H1 (cell line): ENCODE data around the gene SRSF1. TPM values are rescaled to one million over a fixed set of nuclear protein-coding genes. Genes with fewer than 3 reads are reported as not detected.

Experiments used
- CTCF ChIA-PET: fragments of 300-600 bp; sonication (Branson Sonifier 250); formaldehyde crosslinking; loops from one replicate; lab custom pipeline; 2021; ENCODE audit not compliant: partially characterized antibody; lab: Charles Lee
- POLR2A ChIA-PET: fragments of 300-600 bp; sonication (Branson Sonifier 250); formaldehyde crosslinking; loops from one replicate; lab custom pipeline; 2021; ENCODE audit warnings: inconsistent platforms; ENCODE audit not compliant: partially characterized antibody; lab: Charles Lee
- DNase-seq, 2 experiments: peaks; one replicate each; pipeline versions ENCODE4 v3.0.0 to v3.0.0-alpha.2; 2010 to 2022; ENCODE audit warnings: low spot score in 2 of 2, low read depth in 1 of 2, mixed read lengths in 1 of 2
- FAIRE-seq: peaks from 2 replicates; lab custom pipeline; 2011; peaks lifted over from hg19 to GRCh38; lab: Jason Lieb, UNC
- H2AFZ ChIP-seq: 2 replicates; pipeline ENCODE4 v1.8.1; 2012; ENCODE audit warnings: low read length, inconsistent platforms
- H2AK5ac ChIP-seq: 2 replicates; pipeline ENCODE4 v1.6.1; 2013; ENCODE audit warnings: low read depth, low read length
- H2BK120ac ChIP-seq: replicated peaks from 2 replicates; pipeline ENCODE3; 2013; ENCODE audit warnings: low read depth, low read length, inconsistent platforms
- H2BK12ac ChIP-seq: 2 replicates; pipeline ENCODE4 v1.6.1; 2013; ENCODE audit warnings: low read depth, low read length
- H2BK15ac ChIP-seq: 2 replicates; pipeline ENCODE4 v1.6.1; 2013; ENCODE audit warnings: low read length
- H2BK20ac ChIP-seq: 2 replicates; pipeline ENCODE4 v1.6.1; 2013; ENCODE audit warnings: low read length
- H2BK5ac ChIP-seq: 2 replicates; pipeline ENCODE4 v1.6.1; 2013; ENCODE audit warnings: low read depth, low read length
- H3K14ac ChIP-seq: 2 replicates; pipeline ENCODE4 v1.6.1; 2013; ENCODE audit warnings: inconsistent platforms; ENCODE audit not compliant: insufficient read length
- H3K18ac ChIP-seq: 2 replicates; pipeline ENCODE4 v1.6.1; 2013; ENCODE audit warnings: low read length; ENCODE audit errors: extremely low read depth
- H3K23ac ChIP-seq: 2 replicates; pipeline ENCODE4 v1.6.1; 2013; ENCODE audit warnings: inconsistent platforms; ENCODE audit not compliant: insufficient read length
- H3K23me2 ChIP-seq: 2 replicates; pipeline ENCODE4 v1.6.1; 2013; ENCODE audit warnings: low read depth, low read length
- H3K27ac ChIP-seq: 2 replicates; pipeline ENCODE4 v1.6.1; 2011; ENCODE audit warnings: low read depth, low read length, inconsistent platforms
- H3K27me3 ChIP-seq, 4 experiments: replicated peaks in 1 of 4; 1 replicate in 1 of 4; 2 replicates in 3 of 4; pipeline versions ENCODE4 v1.6.1 to v1.8.1; 2011 to 2013; ENCODE audit warnings: low read length in 3 of 4, mild to moderate bottlenecking in 3 of 4, inconsistent platforms in 2 of 4, mixed read lengths in 2 of 4, moderate library complexity in 1 of 4; ENCODE audit not compliant: control insufficient read depth in 3 of 4, insufficient read depth in 3 of 4; ENCODE audit errors: extremely low read depth in 1 of 4
- H3K36me3 ChIP-seq, 4 experiments: 2 replicates each; pipeline versions ENCODE4 v1.6.1 to v1.8.1; 2011 to 2013; ENCODE audit warnings: mild to moderate bottlenecking in 4 of 4, low read length in 3 of 4, moderate library complexity in 2 of 4, control low read depth in 1 of 4, inconsistent platforms in 1 of 4; ENCODE audit not compliant: insufficient read depth in 4 of 4, control insufficient read depth in 2 of 4
- H3K4ac ChIP-seq: replicated peaks from 2 replicates; pipeline ENCODE3; 2013; ENCODE audit warnings: low read length, low read depth, mixed read lengths, inconsistent platforms; ENCODE audit not compliant: insufficient read length
- H3K4me1 ChIP-seq, 4 experiments: replicated peaks in 1 of 4; 1 replicate in 1 of 4; 2 replicates in 3 of 4; pipeline versions ENCODE4 v1.6.1 to v1.8.1; 2011 to 2013; ENCODE audit warnings: low read length in 3 of 4, inconsistent platforms in 2 of 4, mixed read lengths in 1 of 4; ENCODE audit not compliant: insufficient read depth in 4 of 4, control insufficient read depth in 3 of 4
- H3K4me2 ChIP-seq, 2 experiments: 2 replicates each; pipeline versions ENCODE4 v1.6.1 to v1.8.1; 2011 to 2013; ENCODE audit warnings: low read depth in 2 of 2, low read length in 2 of 2, control low read depth in 1 of 2, inconsistent platforms in 1 of 2, mild to moderate bottlenecking in 1 of 2; ENCODE audit not compliant: insufficient read depth in 1 of 2
- H3K4me3 ChIP-seq, 4 experiments: fragments of 200-600, 300-600 bp in 1 of 4; sonication (generic), shearing (Covaris generic), sonication (Bioruptor Twin) in 1 of 4; 2 replicates each; pipeline versions ENCODE4 v1.5.1 to v1.8.1; 2011 to 2016; ENCODE audit warnings: low read length in 4 of 4, low read depth in 3 of 4, control low read depth in 2 of 4, inconsistent platforms in 2 of 4, mild to moderate bottlenecking in 2 of 4, mixed read lengths in 1 of 4, moderate library complexity in 1 of 4; ENCODE audit not compliant: insufficient read depth in 2 of 4; ENCODE audit errors: extremely low read depth in 1 of 4
- H3K56ac ChIP-seq: replicated peaks from 2 replicates; pipeline ENCODE3; 2013; ENCODE audit warnings: low read depth, mild to moderate bottlenecking, mixed read lengths, low read length, inconsistent platforms; ENCODE audit not compliant: insufficient read length
- H3K79me1 ChIP-seq: 2 replicates; pipeline ENCODE4 v1.6.1; 2013; ENCODE audit warnings: low read depth, low read length, control low read depth
- H3K79me2 ChIP-seq, 2 experiments: 2 replicates each; pipeline versions ENCODE4 v1.6.1 to v1.8.1; 2012 to 2013; ENCODE audit warnings: low read length in 2 of 2, mild to moderate bottlenecking in 2 of 2, inconsistent platforms in 1 of 2; ENCODE audit not compliant: insufficient read depth in 2 of 2, control insufficient read depth in 1 of 2
- H3K9ac ChIP-seq, 4 experiments: replicated peaks in 1 of 4; 1 replicate in 1 of 4; 2 replicates in 3 of 4; pipeline versions ENCODE4 v1.6.1 to v1.8.1; 2011 to 2013; ENCODE audit warnings: low read depth in 3 of 4, low read length in 3 of 4, control low read depth in 2 of 4, mild to moderate bottlenecking in 2 of 4, moderate library complexity in 2 of 4, inconsistent platforms in 1 of 4; ENCODE audit errors: extremely low read depth in 1 of 4
- H3K9me3 ChIP-seq, 2 experiments: 2 replicates each; pipeline versions ENCODE4 v1.6.1 to v1.8.1; 2012 to 2013; ENCODE audit warnings: mild to moderate bottlenecking in 2 of 2, moderate library complexity in 2 of 2, control low read depth in 1 of 2, inconsistent platforms in 1 of 2, low read depth in 1 of 2, low read length in 1 of 2, mixed read lengths in 1 of 2; ENCODE audit not compliant: insufficient read depth in 2 of 2
- H4K20me1 ChIP-seq, 2 experiments: replicated peaks in 1 of 2; 2 replicates each; pipeline versions ENCODE3 to v1.8.1; 2011 to 2013; ENCODE audit warnings: inconsistent platforms in 2 of 2, low read length in 2 of 2, mild to moderate bottlenecking in 1 of 2; ENCODE audit not compliant: insufficient read depth in 2 of 2, control insufficient read depth in 1 of 2
- H4K5ac ChIP-seq: 2 replicates; pipeline ENCODE4 v1.6.1; 2013; ENCODE audit warnings: low read length, low read depth, mixed read lengths, inconsistent platforms; ENCODE audit not compliant: insufficient read length
- H4K8ac ChIP-seq: 2 replicates; pipeline ENCODE4 v1.8.0; 2013; ENCODE audit warnings: mild to moderate bottlenecking, moderate library complexity, low read length, inconsistent platforms; ENCODE audit not compliant: insufficient read depth; ENCODE audit errors: extremely low read depth
- H4K91ac ChIP-seq: replicated peaks from 2 replicates; pipeline ENCODE3; 2013; ENCODE audit warnings: low read length, mixed read lengths, inconsistent platforms; ENCODE audit not compliant: insufficient read length
- POLR2A ChIP-seq, 2 experiments: IDR thresholded peaks; 1 replicate in 1 of 2; 2 replicates in 1 of 2; pipeline ENCODE4 v1.6.1; 2011; ENCODE audit warnings: low read depth in 2 of 2, low read length in 2 of 2, mild to moderate bottlenecking in 2 of 2; ENCODE audit errors: control extremely low read depth in 1 of 2
- SAP30 ChIP-seq: fragments of 300-600 bp; sonication (generic); IDR thresholded peaks from 2 replicates; pipeline ENCODE4 v1.7.1; 2012; ENCODE audit warnings: low read length, moderate library complexity, mild to moderate bottlenecking, inconsistent platforms; ENCODE audit not compliant: insufficient read depth, insufficient replicate concordance
- YY1 ChIP-seq: IDR thresholded peaks from 2 replicates; pipeline ENCODE4 v1.6.1; 2011; ENCODE audit warnings: low read depth, mild to moderate bottlenecking, low read length
- polyA plus RNA-seq, 7 experiments: library from polyadenylated mRNA; depleted of rRNA in 3 of 7; stranded (reverse) in 5 of 7; unstranded in 2 of 7; fragments of >200 nt in 5 of 7; fragments of 200-250 nt in 2 of 7; gene quantifications; 1 replicate in 5 of 7; 2 replicates in 1 of 7; 4 replicates in 1 of 7; pipeline versions ENCODE4 v1.2.1 to v1.2.3, GENCODE V29; 2011 to 2013; ENCODE audit warnings: missing spikeins in 2 of 7, mixed read lengths in 2 of 7
- total RNA-seq: library from RNA; stranded (reverse); fragmentation: NEBNext Ultra II Directional; extraction: Animal tissue kit (Norgen Biotek cat#: 25700); gene quantifications from 2 replicates; pipeline ENCODE4 v1.2.1, GENCODE V29; 2021

Gene SRSF1
- total and polyA plus RNA-seq, 2 of the 8 experiments (the other 6 are each of a cell fraction or from before 2014, with no cell fraction given), result 149 to 429 TPM

- no peak overlapping the region for H3K4ac ChIP-seq
- ChIA-PET POLR2A (interaction anchor here (0.9 to 28.0 kb wide), 11 partner anchors 11 to 129 kb away, joined by 3 to 672 read pairs (median 6); partner anchors contain the start of genes MRPS23 and SRSF1), CTCF (interaction anchor here (1.0 to 15.0 kb wide), 5 partner anchors 8 to 135 kb away, joined by 3 to 384 read pairs (median 43); partner anchors contain the start of gene MRPS23)
- peaks cover 0 to 9% (median 0%) of the 10 kb centered on the region in 4 experiments; a peak in 4 of 7 replicates for H3K4me1 ChIP-seq
- no peak overlapping the region for H2BK120ac ChIP-seq
- no peak overlapping the region for H4K8ac ChIP-seq
- no peak overlapping the region for H3K27ac ChIP-seq
- no peak overlapping the region for H3K56ac ChIP-seq
- H3K4me3 ChIP-seq, result no peak overlapping the region
- no peak overlapping the region for H4K91ac ChIP-seq
- no peak overlapping the region for H4K5ac ChIP-seq
- no peak overlapping the region for H3K18ac ChIP-seq
- H2BK5ac ChIP-seq, result no peak overlapping the region
- H4K20me1 ChIP-seq, result no peaks in the 10 kb centered on the region
- H2AFZ ChIP-seq, result no peak overlapping the region
- H2BK20ac ChIP-seq, result no peak overlapping the region
- peaks cover 9% of the 10 kb centered on the region for H3K23me2 ChIP-seq
- no peak overlapping the region for H2BK15ac ChIP-seq
- H3K79me1 ChIP-seq, result no peaks in the 10 kb centered on the region
- FAIRE-seq (no peak), DNase-seq (no peak)
- no peaks in the 10 kb centered on the region; a peak in 1 of 8 replicates for H3K36me3 ChIP-seq
- H3K9me3 ChIP-seq, result no peaks in the 10 kb centered on the region
- no peak overlapping the region for H3K4me2 ChIP-seq
- no peak overlapping the region for H2BK12ac ChIP-seq
- H3K79me2 ChIP-seq, result peaks cover 0 to 5% of the 10 kb centered on the region in 2 experiments; a peak in 3 of 4 replicates
- no peak overlapping the region for H3K14ac ChIP-seq
- no peak overlapping the region for H3K23ac ChIP-seq
- no peaks in the 10 kb centered on the region for H3K27me3 ChIP-seq
- H3K9ac ChIP-seq, result no peak overlapping the region
- 0 out of 3 replicates have a peak, but pooled peaks of 1 of the 2 experiments have one; percentile 33 for TF ChIP-seq POLR2A (IDR thresholded peaks at IDR 0.05; ENCODE audit: control extremely low read depth in 1 of 2, low read depth in 2 of 2, low read length in 2 of 2)
- no peak for TF ChIP-seq SAP30
- TF ChIP-seq YY1, result no peak
- H2AK5ac ChIP-seq, result no peak overlapping the region
These were observed 15.5 kb downstream of the SRSF1 start for GRCh38 chr17:57991537-57991936.
